Vagina (tissue), 2 donors: Measurements from ENCODE around the gene FGF14.

ENCODE experiments used
- POLR2A ChIP-seq, 2 donors: fragments of 450-650 bp; IDR thresholded peaks; one replicate each; pipeline ENCODE4 v1.6.1; 2017; ENCODE audit warnings: antibody characterized with exemption in 2 of 2, mild to moderate bottlenecking in 2 of 2, moderate library complexity in 2 of 2
- POLR2AphosphoS5 ChIP-seq, 2 donors: sonication (generic); formaldehyde crosslinking; IDR thresholded peaks; one replicate each; pipeline ENCODE4 v1.9.0; 2017; ENCODE audit warnings: antibody characterized with exemption in 2 of 2, mild to moderate bottlenecking in 2 of 2, low read depth in 1 of 2; ENCODE audit not compliant: insufficient read depth in 1 of 2
- TF ChIP-seq, protein P1 (sequence below), 3 experiments: fragments of 450-650 bp in 2 of 3; fragments of 200-600 bp in 1 of 3; sonication (generic) in 1 of 3; IDR thresholded peaks; one replicate each; pipeline ENCODE4 v1.5.1; 2017 to 2019; ENCODE audit warnings: antibody characterized with exemption in 3 of 3, mild to moderate bottlenecking in 2 of 3, moderate library complexity in 2 of 3

- TF ChIP-seq, protein P1, sequence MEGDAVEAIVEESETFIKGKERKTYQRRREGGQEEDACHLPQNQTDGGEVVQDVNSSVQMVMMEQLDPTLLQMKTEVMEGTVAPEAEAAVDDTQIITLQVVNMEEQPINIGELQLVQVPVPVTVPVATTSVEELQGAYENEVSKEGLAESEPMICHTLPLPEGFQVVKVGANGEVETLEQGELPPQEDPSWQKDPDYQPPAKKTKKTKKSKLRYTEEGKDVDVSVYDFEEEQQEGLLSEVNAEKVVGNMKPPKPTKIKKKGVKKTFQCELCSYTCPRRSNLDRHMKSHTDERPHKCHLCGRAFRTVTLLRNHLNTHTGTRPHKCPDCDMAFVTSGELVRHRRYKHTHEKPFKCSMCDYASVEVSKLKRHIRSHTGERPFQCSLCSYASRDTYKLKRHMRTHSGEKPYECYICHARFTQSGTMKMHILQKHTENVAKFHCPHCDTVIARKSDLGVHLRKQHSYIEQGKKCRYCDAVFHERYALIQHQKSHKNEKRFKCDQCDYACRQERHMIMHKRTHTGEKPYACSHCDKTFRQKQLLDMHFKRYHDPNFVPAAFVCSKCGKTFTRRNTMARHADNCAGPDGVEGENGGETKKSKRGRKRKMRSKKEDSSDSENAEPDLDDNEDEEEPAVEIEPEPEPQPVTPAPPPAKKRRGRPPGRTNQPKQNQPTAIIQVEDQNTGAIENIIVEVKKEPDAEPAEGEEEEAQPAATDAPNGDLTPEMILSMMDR (IDR thresholded peaks at IDR 0.05) = no peak
- TF ChIP-seq POLR2AphosphoS5 (IDR thresholded peaks at IDR 0.05; ENCODE audit: insufficient read depth in 1 of 2, low read depth in 1 of 2) (no peak), POLR2A (IDR thresholded peaks at IDR 0.05) (no peak)
Observed at GRCh38 chr13:101917475-101917810, 484.4 kb downstream of the FGF14 start.
